Mononuclear cell (primary cell): ENCODE data around the gene ACSF2. TPM values are rescaled to one million over a fixed set of nuclear protein-coding genes. Genes with fewer than 3 reads are reported as not detected.

Source experiments
- H3K27me3 ChIP-seq: 2 replicates; pipeline ENCODE4 v1.6.0; 2011; ENCODE audit warnings: low read length, control low read depth; ENCODE audit not compliant: insufficient read depth
- H3K4me1 ChIP-seq: 2 replicates; pipeline ENCODE4 v1.5.1; 2011; ENCODE audit warnings: mild to moderate bottlenecking, low read length, control low read depth; ENCODE audit not compliant: insufficient read depth
- H3K4me3 ChIP-seq: 2 replicates; pipeline ENCODE4 v1.5.1; 2011; ENCODE audit warnings: mild to moderate bottlenecking, low read length, moderate library complexity
- H3K9me3 ChIP-seq: 2 replicates; pipeline ENCODE4 v1.5.1; 2011; ENCODE audit warnings: low read depth, mild to moderate bottlenecking, control low read depth, low read length
- total RNA-seq: library from RNA; depleted of rRNA; stranded (reverse); fragments of >200 nt; gene quantifications from one replicate; pipeline ENCODE4 v1.2.3, GENCODE V29; 2012

ACSF2 gene, protein sequence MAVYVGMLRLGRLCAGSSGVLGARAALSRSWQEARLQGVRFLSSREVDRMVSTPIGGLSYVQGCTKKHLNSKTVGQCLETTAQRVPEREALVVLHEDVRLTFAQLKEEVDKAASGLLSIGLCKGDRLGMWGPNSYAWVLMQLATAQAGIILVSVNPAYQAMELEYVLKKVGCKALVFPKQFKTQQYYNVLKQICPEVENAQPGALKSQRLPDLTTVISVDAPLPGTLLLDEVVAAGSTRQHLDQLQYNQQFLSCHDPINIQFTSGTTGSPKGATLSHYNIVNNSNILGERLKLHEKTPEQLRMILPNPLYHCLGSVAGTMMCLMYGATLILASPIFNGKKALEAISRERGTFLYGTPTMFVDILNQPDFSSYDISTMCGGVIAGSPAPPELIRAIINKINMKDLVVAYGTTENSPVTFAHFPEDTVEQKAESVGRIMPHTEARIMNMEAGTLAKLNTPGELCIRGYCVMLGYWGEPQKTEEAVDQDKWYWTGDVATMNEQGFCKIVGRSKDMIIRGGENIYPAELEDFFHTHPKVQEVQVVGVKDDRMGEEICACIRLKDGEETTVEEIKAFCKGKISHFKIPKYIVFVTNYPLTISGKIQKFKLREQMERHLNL
- 5.6 TPM for total RNA-seq

DNA sequence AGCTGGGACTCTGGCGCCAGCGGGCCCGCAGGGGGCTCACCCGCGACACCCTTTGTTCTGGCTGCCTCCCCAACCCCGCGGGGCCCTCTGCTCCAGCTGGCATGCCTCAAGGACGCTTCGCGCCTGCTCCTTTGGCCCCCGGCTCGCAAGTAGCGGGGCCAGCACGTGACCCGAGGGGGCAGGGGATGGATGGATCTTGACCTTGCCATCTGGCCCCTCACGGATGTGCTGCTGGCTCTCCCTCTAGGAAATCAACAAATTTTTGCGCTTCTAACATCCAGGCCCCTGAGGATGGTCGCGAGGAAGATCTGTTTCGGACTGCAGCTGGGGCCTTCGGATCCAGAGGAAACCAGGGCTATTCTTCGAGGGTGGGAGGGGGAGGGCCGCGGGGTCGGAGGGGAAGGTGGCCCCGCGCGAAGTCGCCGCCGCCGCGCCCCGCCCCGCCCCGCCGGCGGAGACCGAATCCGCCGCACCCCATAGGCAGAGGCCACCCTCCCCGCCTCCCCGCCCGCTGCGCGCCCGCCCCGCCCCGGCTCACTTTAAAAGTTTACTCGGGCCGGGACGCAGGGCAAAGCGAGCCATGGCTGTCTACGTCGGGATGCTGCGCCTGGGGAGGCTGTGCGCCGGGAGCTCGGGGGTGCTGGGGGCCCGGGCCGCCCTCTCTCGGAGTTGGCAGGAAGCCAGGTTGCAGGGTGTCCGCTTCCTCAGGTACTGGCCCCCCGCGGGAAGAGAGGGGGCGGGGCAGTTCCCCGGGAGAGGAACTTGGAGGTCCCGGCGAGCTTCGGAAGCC, at the start of gene ACSF2:
TSS of gene ACSF2 (plus strand) at position 537 of the 790 bp plus-strand sequence. CDS start at position 581, 44 bp downstream.
- Histone ChIP-seq H3K27me3 (no peaks in the 10 kb centered on the region), H3K4me1 (peaks cover 45% of the 10 kb centered on the region), H3K4me3 (peak within 1 kb of the TSS; percentile 48), H3K9me3 (no peaks in the 10 kb centered on the region)

- H3K4me3 ChIP-seq, result no peak overlapping the region
- H3K27me3 ChIP-seq, result no peaks in the 10 kb centered on the region
- H3K4me1 ChIP-seq, result no peaks in the 10 kb centered on the region
- no peaks in the 10 kb centered on the region for H3K9me3 ChIP-seq
Measured at GRCh38 chr17:50379351-50380132, 46.5 kb upstream of the ACSF2 start.

- no peaks in the 10 kb centered on the region for H3K4me1 ChIP-seq
- H3K27me3 ChIP-seq, result no peaks in the 10 kb centered on the region
- no peaks in the 10 kb centered on the region for H3K9me3 ChIP-seq
- no peak overlapping the region for H3K4me3 ChIP-seq
Measured at GRCh38 chr17:50380369-50381259, 45.4 kb upstream of the ACSF2 start.

DNA sequence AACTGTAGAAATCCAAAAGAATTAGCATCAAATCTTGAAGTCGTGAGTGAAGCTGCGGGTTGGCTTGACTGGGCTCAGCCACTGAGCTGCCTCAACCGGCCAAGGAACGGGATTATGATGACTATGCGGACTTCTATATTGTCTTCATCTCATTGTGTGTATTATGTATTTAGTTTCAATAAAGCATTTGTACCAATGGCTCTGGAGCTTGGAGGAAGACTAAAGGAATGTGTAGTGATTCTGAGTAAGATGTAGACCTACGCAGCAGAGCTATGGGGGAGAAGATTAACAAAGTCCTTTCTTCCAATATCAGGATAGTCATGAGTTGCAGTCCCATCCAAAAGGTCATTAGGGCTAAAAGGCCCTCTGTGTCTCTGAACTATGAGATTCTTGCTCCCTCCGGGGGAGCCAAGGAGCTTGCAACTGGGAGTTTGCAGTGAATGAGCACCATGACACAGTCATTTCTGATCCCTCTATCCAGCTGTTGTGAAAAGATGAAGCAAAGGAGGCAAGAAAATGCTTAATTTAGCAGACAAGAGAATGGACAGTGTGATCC, 44.7 kb upstream of the ACSF2 start:
- no peaks in the 10 kb centered on the region for H3K27me3 ChIP-seq
- no peaks in the 10 kb centered on the region for H3K9me3 ChIP-seq
- H3K4me3 ChIP-seq, result no peak overlapping the region
- no peaks in the 10 kb centered on the region for H3K4me1 ChIP-seq

- Histone ChIP-seq H3K27me3 (no peaks in the 10 kb centered on the region), H3K9me3 (no peaks in the 10 kb centered on the region), H3K4me3 (no peak overlapping the region), H3K4me1 (no peaks in the 10 kb centered on the region)
Measured at GRCh38 chr17:50381920-50382319, 44.1 kb upstream of the ACSF2 start.

DNA sequence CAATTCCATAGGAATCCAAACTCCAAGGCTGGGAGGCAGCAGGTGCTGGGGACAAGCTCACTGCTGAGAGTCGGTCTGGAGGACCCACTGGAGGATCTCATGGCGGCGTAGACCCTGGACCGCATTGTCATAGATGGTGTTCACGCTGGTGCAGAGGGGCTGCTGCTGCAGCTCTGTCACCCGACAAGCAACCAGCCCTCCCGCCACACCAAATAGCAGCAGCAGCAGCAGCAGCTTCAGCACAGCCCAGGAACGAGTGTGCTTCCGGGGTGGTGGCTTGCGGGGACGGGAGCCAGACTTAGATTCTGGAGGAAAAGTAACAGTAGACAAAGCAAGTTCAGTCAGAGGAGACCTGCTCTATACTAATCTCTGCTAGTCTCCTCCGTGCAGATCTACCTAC, 43.1 kb upstream of the ACSF2 start:
- Histone ChIP-seq H3K4me1 (no peaks in the 10 kb centered on the region), H3K4me3 (no peak overlapping the region), H3K27me3 (no peaks in the 10 kb centered on the region), H3K9me3 (no peaks in the 10 kb centered on the region)

GRCh38 chr17:50386510-50386909, 39.5 kb upstream of the ACSF2 start:
- Histone ChIP-seq H3K9me3 (no peaks in the 10 kb centered on the region), H3K27me3 (no peaks in the 10 kb centered on the region), H3K4me1 (no peaks in the 10 kb centered on the region), H3K4me3 (no peak overlapping the region)

DNA sequence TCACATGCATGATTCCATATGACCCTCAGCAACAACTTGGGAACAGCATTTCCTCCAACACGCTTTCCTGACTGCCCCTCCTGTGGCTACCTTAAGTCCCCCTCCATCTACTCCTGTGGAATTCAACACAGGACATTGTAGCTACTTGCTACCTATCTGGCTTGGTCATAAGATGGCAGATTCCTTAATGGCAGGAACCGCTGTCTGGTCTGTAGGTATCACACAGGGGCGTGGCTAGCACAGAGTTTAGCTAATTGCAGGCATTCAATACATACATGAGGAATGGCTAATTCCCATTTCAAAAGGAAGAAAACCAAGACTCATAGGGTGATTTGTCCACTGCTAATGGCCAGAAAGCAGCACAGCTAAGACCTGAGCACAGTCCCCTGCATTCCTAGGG, 37.3 kb upstream of the ACSF2 start:
- Histone ChIP-seq H3K27me3 (no peaks in the 10 kb centered on the region), H3K4me3 (no peak overlapping the region), H3K4me1 (no peaks in the 10 kb centered on the region), H3K9me3 (no peaks in the 10 kb centered on the region)

GRCh38 chr17:50389534-50389933, 36.5 kb upstream of the ACSF2 start:
- Histone ChIP-seq H3K4me3 (no peak overlapping the region), H3K27me3 (no peaks in the 10 kb centered on the region), H3K9me3 (no peaks in the 10 kb centered on the region), H3K4me1 (no peaks in the 10 kb centered on the region)

- H3K9me3 ChIP-seq, result no peaks in the 10 kb centered on the region
- peaks cover 22% of the 10 kb centered on the region for H3K4me1 ChIP-seq
- no peaks in the 10 kb centered on the region for H3K27me3 ChIP-seq
- no peak overlapping the region for H3K4me3 ChIP-seq
Measured at GRCh38 chr17:50392621-50393020, 33.4 kb upstream of the ACSF2 start.

- H3K4me1 ChIP-seq, result peaks cover 26% of the 10 kb centered on the region
- no peaks in the 10 kb centered on the region for H3K27me3 ChIP-seq
- no peak overlapping the region for H3K4me3 ChIP-seq
- H3K9me3 ChIP-seq, result no peaks in the 10 kb centered on the region
Measured at GRCh38 chr17:50393700-50394099, 32.3 kb upstream of the ACSF2 start.

DNA sequence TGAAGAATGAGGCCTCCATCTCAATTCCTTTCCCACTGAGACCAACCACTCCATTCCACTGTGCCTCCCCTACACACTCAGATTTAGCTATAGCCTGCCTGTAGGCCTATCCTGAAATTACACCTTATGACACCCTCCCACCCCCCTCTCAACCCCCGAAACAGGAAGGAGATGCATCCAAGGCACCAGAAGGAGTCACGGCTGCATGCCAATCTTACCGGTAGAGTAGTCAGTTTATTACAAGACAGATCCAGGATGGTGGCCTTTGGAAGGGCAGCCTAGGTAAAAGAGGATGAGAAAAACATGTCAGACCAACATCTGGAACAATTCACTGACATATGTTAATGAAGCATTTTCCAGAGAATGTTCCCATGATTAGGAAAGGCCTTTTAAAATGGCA, 31.3 kb upstream of the ACSF2 start:
- no peaks in the 10 kb centered on the region for H3K27me3 ChIP-seq
- H3K4me1 ChIP-seq, result peaks cover 26% of the 10 kb centered on the region
- H3K9me3 ChIP-seq, result no peaks in the 10 kb centered on the region
- no peak overlapping the region for H3K4me3 ChIP-seq

GRCh38 chr17:50396261-50397110, 29.5 kb upstream of the ACSF2 start:
- H3K4me1 ChIP-seq, result peaks cover 26% of the 10 kb centered on the region
- no peaks in the 10 kb centered on the region for H3K27me3 ChIP-seq
- H3K9me3 ChIP-seq, result no peaks in the 10 kb centered on the region
- peak overlapping the region; percentile 97 for H3K4me3 ChIP-seq
